ENCODE measurements around the gene LNX1.

Gene LNX1

DNA sequence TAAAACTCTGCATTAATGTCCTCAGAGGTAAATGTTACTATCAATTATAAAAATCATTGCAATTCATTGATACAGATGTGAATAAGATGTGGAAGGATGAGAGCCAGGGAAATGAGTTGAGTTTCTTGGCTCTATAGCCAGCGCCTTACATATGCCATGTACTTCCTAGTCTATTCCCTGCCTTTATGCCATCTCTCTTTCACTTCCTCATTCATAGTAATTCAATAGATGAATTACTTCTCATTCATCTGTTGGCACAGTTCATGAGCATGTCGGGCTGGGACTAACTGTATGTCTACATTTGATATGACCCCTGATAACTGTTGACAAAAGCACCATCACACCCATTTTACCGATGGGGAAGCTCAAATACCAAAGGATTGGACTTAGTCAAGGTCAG, 55.7 kb downstream of the LNX1 start:
- H3K36me3 ChIP-seq (replicated peaks), result no peaks in the 10 kb centered on the region
- in situ Hi-C loops (cut with HindIII; ENCODE audit: low pct_ligation_motif_present, low sequenced_read_pairs), result no loop called here
- no peak overlapping the region for H3K4me3 ChIP-seq (ENCODE audit: low read depth, low read length)
- DNase-seq, result no peak
- no peak for TF ChIP-seq CTCF (IDR thresholded peaks at IDR 0.05; ENCODE audit: low read depth, low read length, missing control alignments)
- no peaks in the 10 kb centered on the region for H3K27me3 ChIP-seq (replicated peaks)
- H3K27ac ChIP-seq, result no peak overlapping the region

- no peak overlapping the region for H3K27ac ChIP-seq
- in situ Hi-C loops (cut with HindIII; ENCODE audit: low pct_ligation_motif_present, low sequenced_read_pairs), result no loop called here
- DNase-seq, result no peak
- TF ChIP-seq CTCF (IDR thresholded peaks at IDR 0.05; ENCODE audit: low read depth, low read length, missing control alignments), result no peak
- H3K36me3 ChIP-seq (replicated peaks), result no peaks in the 10 kb centered on the region
- H3K27me3 ChIP-seq (replicated peaks), result no peaks in the 10 kb centered on the region
- H3K4me3 ChIP-seq (ENCODE audit: low read depth, low read length), result no peak overlapping the region
These were observed 56.6 kb downstream of the LNX1 start for GRCh38 chr4:53534684-53535083.

DNA sequence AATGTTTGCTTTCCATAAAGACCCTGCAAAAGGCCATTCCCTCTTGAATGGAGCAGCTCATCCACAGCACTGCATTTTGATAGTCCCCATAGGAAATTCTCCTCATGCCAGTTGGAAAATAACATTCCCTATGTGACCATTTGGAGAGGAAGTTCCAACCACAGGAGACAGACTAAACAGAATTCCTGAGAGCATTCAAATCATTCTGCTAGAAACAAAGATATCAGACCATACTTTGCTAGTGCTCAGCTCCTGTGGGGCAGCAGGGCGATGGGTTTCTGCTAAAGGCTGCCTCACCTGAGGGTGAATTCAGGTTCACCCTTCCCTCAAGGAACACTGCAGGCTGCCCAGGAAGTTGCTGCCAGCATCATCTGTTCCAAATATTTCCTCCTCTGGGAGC, 58.8 kb downstream of the LNX1 start:
- no peak overlapping the region for H3K4me3 ChIP-seq (ENCODE audit: low read depth, low read length)
- DNase-seq, result no peak
- no peak for TF ChIP-seq CTCF (IDR thresholded peaks at IDR 0.05; ENCODE audit: low read depth, low read length, missing control alignments)
- no peak overlapping the region for H3K27ac ChIP-seq
- H3K27me3 ChIP-seq (replicated peaks), result no peaks in the 10 kb centered on the region
- H3K36me3 ChIP-seq (replicated peaks), result no peaks in the 10 kb centered on the region
- in situ Hi-C loops (cut with HindIII; ENCODE audit: low pct_ligation_motif_present, low sequenced_read_pairs), result no loop called here

GRCh38 chr4:53531585-53532224, 59.6 kb downstream of the LNX1 start:
- DNase-seq, result no peak
- Histone ChIP-seq H3K27ac (no peak overlapping the region), H3K36me3 (replicated peaks) (no peaks in the 10 kb centered on the region), H3K27me3 (replicated peaks) (no peaks in the 10 kb centered on the region), H3K4me3 (ENCODE audit: low read depth, low read length) (no peak overlapping the region)
- TF ChIP-seq CTCF (IDR thresholded peaks at IDR 0.05; ENCODE audit: low read depth, low read length, missing control alignments), result no peak
- in situ Hi-C loops (cut with HindIII; ENCODE audit: low pct_ligation_motif_present, low sequenced_read_pairs), result no loop called here

GRCh38 chr4:53529025-53529424, 62.3 kb downstream of the LNX1 start:
- in situ Hi-C loops (cut with HindIII; ENCODE audit: low pct_ligation_motif_present, low sequenced_read_pairs), result no loop called here
- Histone ChIP-seq H3K4me3 (ENCODE audit: low read depth, low read length) (no peak overlapping the region), H3K27me3 (replicated peaks) (no peaks in the 10 kb centered on the region), H3K36me3 (replicated peaks) (no peaks in the 10 kb centered on the region), H3K27ac (no peak overlapping the region)
- TF ChIP-seq CTCF (IDR thresholded peaks at IDR 0.05; ENCODE audit: low read depth, low read length, missing control alignments), result no peak
- DNase-seq, result no peak

- in situ Hi-C loops (cut with HindIII; ENCODE audit: low pct_ligation_motif_present, low sequenced_read_pairs), result no loop called here
- DNase-seq, result no peak
- TF ChIP-seq CTCF (IDR thresholded peaks at IDR 0.05; ENCODE audit: low read depth, low read length, missing control alignments), result no peak
These were observed 63.4 kb downstream of the LNX1 start for GRCh38 chr4:53527930-53528329.

More at GRCh38 chr4:53527930-53528329, 63.4 kb downstream of the LNX1 start:
- no peaks in the 10 kb centered on the region for H3K36me3 ChIP-seq (replicated peaks)
- H3K4me3 ChIP-seq (ENCODE audit: low read depth, low read length), result no peak overlapping the region
- H3K27me3 ChIP-seq (replicated peaks), result no peaks in the 10 kb centered on the region
- H3K27ac ChIP-seq, result no peak overlapping the region
